ENCODE results near the gene KIF7. TPM values are rescaled to one million over a fixed set of nuclear protein-coding genes. Genes with fewer than 3 reads are reported as not detected.

Gene KIF7
- total and polyA plus RNA-seq, 2 of the 4 experiments (the other 2 are of a cell fraction): 5.0 to 9.0 TPM

DNA sequence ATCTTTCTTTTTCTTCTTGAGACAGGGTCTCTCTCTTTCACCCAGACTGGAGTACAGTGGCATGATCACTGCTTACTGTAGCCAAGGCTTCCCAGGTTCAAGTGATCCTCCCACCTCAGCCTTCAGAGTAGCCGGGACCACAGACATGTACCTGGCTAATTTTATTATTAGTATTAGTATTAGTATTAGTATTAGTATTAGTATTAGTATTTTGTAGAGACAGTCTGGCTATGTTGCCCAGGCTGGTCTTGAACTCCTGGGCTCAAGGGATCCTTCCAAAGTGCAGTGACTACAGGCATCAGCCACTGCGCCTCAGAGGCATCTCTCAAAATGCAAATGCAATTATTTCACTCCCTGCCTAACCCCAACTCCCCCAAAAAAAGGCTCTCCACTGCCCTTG is 1.7 kb downstream of the KIF7 start:
- dilution Hi-C loops (cut with HindIII; ENCODE audit: low sequenced_read_pairs, unreplicated experiment): no loop called here
- Histone ChIP-seq H3K14ac (replicated peaks; ENCODE audit: low read depth, low read length) (no peak overlapping the region), H4K91ac (ENCODE audit: insufficient read depth, low read depth, low read length) (no peak overlapping the region), H3K4ac (ENCODE audit: low read depth, low read length) (no peak overlapping the region), H3K27me3 (ENCODE audit: control insufficient read depth, insufficient read depth, low read length) (no peaks in the 10 kb centered on the region), H3K4me1 (ENCODE audit: control insufficient read depth, insufficient read depth, low read length) (peaks cover 5% of the 10 kb centered on the region), H2BK20ac (ENCODE audit: low read depth, low read length) (no peak overlapping the region), H2AFZ (replicated peaks; ENCODE audit: low read length, poor library complexity) (no peak overlapping the region), H3K36me3 (ENCODE audit: control insufficient read depth, insufficient read depth, low read length) (peaks cover 14% of the 10 kb centered on the region), H2AK9ac (replicated peaks; ENCODE audit: low read depth, low read length, poor library complexity) (no peak overlapping the region), H3K18ac (ENCODE audit: low read depth, low read length) (no peak overlapping the region), H3K27ac (ENCODE audit: insufficient read depth, low read length) (no peak overlapping the region), H2AK5ac (ENCODE audit: low read depth, low read length) (no peak overlapping the region), H4K20me1 (ENCODE audit: insufficient read depth, low read length) (peaks cover 16% of the 10 kb centered on the region), H3K9me1 (ENCODE audit: insufficient read depth, low read length) (peaks cover 10% of the 10 kb centered on the region), H3K9ac (ENCODE audit: low read depth, low read length) (no peak overlapping the region), H3K23ac (ENCODE audit: low read depth, low read length) (no peak overlapping the region), H4K8ac (ENCODE audit: low read depth in 2 of 2, low read length in 2 of 2) (no peak overlapping the region), H2BK5ac (ENCODE audit: low read depth, low read length, poor library complexity, severe bottlenecking) (no peak overlapping the region), H4K5ac (ENCODE audit: low read depth, low read length) (no peak overlapping the region), H3K4me2 (ENCODE audit: low read depth, low read length) (no peak overlapping the region), H3K79me1 (ENCODE audit: low read depth in 1 of 2, low read length in 2 of 2) (peaks cover 16 to 39% of the 10 kb centered on the region in 2 experiments), H3K9me3 (ENCODE audit: control insufficient read depth, insufficient read depth, low read length) (no peaks in the 10 kb centered on the region), H3K4me3 (ENCODE audit: insufficient read depth, low read depth, low read length) (no peak overlapping the region), H2BK120ac (ENCODE audit: low read depth, low read length) (no peak overlapping the region), H3K56ac (ENCODE audit: extremely low read depth, insufficient read depth, low read length) (no peak overlapping the region), H2BK15ac (ENCODE audit: low read depth, low read length) (no peak overlapping the region)
- DNase-seq (no peak), ATAC-seq (ENCODE audit: low read depth) (no peak)
- in situ Hi-C loops (cut with MboI; ENCODE audit: low sequenced_read_pairs): no loop called here
- no TSS peak for BruUV-seq (replicated peaks)
- WGBS, 2 experiments (ENCODE audit: extremely low coverage in 2 of 2, insufficient read length in 1 of 2): no CpG with 5 or more reads among the region's 2 CpGs
- TF ChIP-seq BHLHE40 (IDR thresholded peaks at IDR 0.05; ENCODE audit: low read depth, low read length): no peak
- TF ChIP-seq, protein P1, sequence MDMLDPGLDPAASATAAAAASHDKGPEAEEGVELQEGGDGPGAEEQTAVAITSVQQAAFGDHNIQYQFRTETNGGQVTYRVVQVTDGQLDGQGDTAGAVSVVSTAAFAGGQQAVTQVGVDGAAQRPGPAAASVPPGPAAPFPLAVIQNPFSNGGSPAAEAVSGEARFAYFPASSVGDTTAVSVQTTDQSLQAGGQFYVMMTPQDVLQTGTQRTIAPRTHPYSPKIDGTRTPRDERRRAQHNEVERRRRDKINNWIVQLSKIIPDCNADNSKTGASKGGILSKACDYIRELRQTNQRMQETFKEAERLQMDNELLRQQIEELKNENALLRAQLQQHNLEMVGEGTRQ (IDR thresholded peaks at IDR 0.05; ENCODE audit: low read depth, low read length): no peak
- TF ChIP-seq MAFK (IDR thresholded peaks at IDR 0.05; ENCODE audit: low read depth, low read length): no peak
- TF ChIP-seq MXI1 (IDR thresholded peaks at IDR 0.05; ENCODE audit: borderline replicate concordance, low read depth, low read length): no peak
- TF ChIP-seq, protein P2, sequence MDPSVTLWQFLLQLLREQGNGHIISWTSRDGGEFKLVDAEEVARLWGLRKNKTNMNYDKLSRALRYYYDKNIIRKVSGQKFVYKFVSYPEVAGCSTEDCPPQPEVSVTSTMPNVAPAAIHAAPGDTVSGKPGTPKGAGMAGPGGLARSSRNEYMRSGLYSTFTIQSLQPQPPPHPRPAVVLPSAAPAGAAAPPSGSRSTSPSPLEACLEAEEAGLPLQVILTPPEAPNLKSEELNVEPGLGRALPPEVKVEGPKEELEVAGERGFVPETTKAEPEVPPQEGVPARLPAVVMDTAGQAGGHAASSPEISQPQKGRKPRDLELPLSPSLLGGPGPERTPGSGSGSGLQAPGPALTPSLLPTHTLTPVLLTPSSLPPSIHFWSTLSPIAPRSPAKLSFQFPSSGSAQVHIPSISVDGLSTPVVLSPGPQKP (IDR thresholded peaks at IDR 0.05; ENCODE audit: borderline replicate concordance, low read depth, low read length): no peak
- TF ChIP-seq RCOR1 (IDR thresholded peaks at IDR 0.05; ENCODE audit: insufficient replicate concordance, low read length): no peak
- no peak for TF ChIP-seq CHD1 (IDR thresholded peaks at IDR 0.05; ENCODE audit: low read depth, low read length)
- TF ChIP-seq MAZ (IDR thresholded peaks at IDR 0.05; ENCODE audit: borderline replicate concordance, low read depth, low read length): no peak
- no peak for TF ChIP-seq RFX5 (IDR thresholded peaks at IDR 0.05; ENCODE audit: low read depth, low read length)
- no peak for TF ChIP-seq SMC3 (IDR thresholded peaks at IDR 0.05; ENCODE audit: low read depth, low read length)
- no peak for TF ChIP-seq RAD21 (IDR thresholded peaks at IDR 0.05; ENCODE audit: low read length)
- no peak for TF ChIP-seq FOS (IDR thresholded peaks at IDR 0.05; ENCODE audit: low read depth, low read length)
- no peak for TF ChIP-seq NFE2L2 (IDR thresholded peaks at IDR 0.05; ENCODE audit: low read depth, low read length)
- TF ChIP-seq, protein P3, sequence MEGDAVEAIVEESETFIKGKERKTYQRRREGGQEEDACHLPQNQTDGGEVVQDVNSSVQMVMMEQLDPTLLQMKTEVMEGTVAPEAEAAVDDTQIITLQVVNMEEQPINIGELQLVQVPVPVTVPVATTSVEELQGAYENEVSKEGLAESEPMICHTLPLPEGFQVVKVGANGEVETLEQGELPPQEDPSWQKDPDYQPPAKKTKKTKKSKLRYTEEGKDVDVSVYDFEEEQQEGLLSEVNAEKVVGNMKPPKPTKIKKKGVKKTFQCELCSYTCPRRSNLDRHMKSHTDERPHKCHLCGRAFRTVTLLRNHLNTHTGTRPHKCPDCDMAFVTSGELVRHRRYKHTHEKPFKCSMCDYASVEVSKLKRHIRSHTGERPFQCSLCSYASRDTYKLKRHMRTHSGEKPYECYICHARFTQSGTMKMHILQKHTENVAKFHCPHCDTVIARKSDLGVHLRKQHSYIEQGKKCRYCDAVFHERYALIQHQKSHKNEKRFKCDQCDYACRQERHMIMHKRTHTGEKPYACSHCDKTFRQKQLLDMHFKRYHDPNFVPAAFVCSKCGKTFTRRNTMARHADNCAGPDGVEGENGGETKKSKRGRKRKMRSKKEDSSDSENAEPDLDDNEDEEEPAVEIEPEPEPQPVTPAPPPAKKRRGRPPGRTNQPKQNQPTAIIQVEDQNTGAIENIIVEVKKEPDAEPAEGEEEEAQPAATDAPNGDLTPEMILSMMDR (conservative IDR thresholded peaks at IDR 0.05; ENCODE audit: low read depth, low read length): no peak
- no peak for TF ChIP-seq CEBPB (IDR thresholded peaks at IDR 0.05; ENCODE audit: low read depth, low read length)
- no peak for TF ChIP-seq POLR2A (IDR thresholded peaks at IDR 0.05; ENCODE audit: low read depth, low read length)
- ChIA-PET POLR2A (ENCODE audit: unreplicated experiment) (no interaction called here), CTCF (no interaction called here)
- intact Hi-C loops (cut with micrococcal nuclease): no loop called here
